ENCODE results near the gene EXOC2.
"Not testable (repeated sequence)": the region's sequence is repeated elsewhere in the genome, so short reads cannot be mapped to it uniquely, and the experiment has no call there.

The EXOC2 gene

GRCh38 chr6:570825-571224, 122.1 kb downstream of the EXOC2 start:
- no peak for DNase-seq (ENCODE audit: low read depth)
- TF ChIP-seq CTCF (conservative IDR thresholded peaks at IDR 0.05; ENCODE audit: low read depth, low read length), result no peak
- H3K4me3 ChIP-seq (ENCODE audit: low read depth, low read length), result no peak overlapping the region

- DNase-seq (ENCODE audit: low read depth), result no peak
- no peak overlapping the region for H3K4me3 ChIP-seq (ENCODE audit: low read depth, low read length)
- no peak for TF ChIP-seq CTCF (conservative IDR thresholded peaks at IDR 0.05; ENCODE audit: low read depth, low read length)
Measured at GRCh38 chr6:568954-569523, 123.9 kb downstream of the EXOC2 start.

- no peak overlapping the region for H3K4me3 ChIP-seq (ENCODE audit: low read depth, low read length)
- TF ChIP-seq CTCF (conservative IDR thresholded peaks at IDR 0.05; ENCODE audit: low read depth, low read length), result no peak
- no peak for DNase-seq (ENCODE audit: low read depth)
Measured at GRCh38 chr6:568085-568484, 124.9 kb downstream of the EXOC2 start.

- DNase-seq (ENCODE audit: low read depth), result no peak
- no peak for TF ChIP-seq CTCF (conservative IDR thresholded peaks at IDR 0.05; ENCODE audit: low read depth, low read length)
- H3K4me3 ChIP-seq (ENCODE audit: low read depth, low read length), result no peak overlapping the region
Measured at GRCh38 chr6:563863-564262, 129.1 kb downstream of the EXOC2 start.

GRCh38 chr6:562052-562676, 130.8 kb downstream of the EXOC2 start:
- peak; percentile 40 for DNase-seq (ENCODE audit: low read depth)
- no peak overlapping the region for H3K4me3 ChIP-seq (ENCODE audit: low read depth, low read length)
- no peak for TF ChIP-seq CTCF (conservative IDR thresholded peaks at IDR 0.05; ENCODE audit: low read depth, low read length)

- H3K4me3 ChIP-seq (ENCODE audit: low read depth, low read length), result not testable (repeated sequence)
- DNase-seq (ENCODE audit: low read depth), result peak; percentile 26
Measured at GRCh38 chr6:561335-561734, 131.6 kb downstream of the EXOC2 start.

GRCh38 chr6:558959-559358, 134.0 kb downstream of the EXOC2 start:
- no peak overlapping the region for H3K4me3 ChIP-seq (ENCODE audit: low read depth, low read length)
- DNase-seq (ENCODE audit: low read depth), result no peak
- no peak for TF ChIP-seq CTCF (conservative IDR thresholded peaks at IDR 0.05; ENCODE audit: low read depth, low read length)
